DMS153 treated with DMSO at 0.1 percent for 48 hours (cell line): ENCODE measurements around the gene SOX9.
"Not testable (repeated sequence)": the region's sequence is repeated elsewhere in the genome, so short reads cannot be mapped to it uniquely, and the experiment has no call there.

Source experiments
- DNase-seq: peaks from one replicate; lab custom pipeline; 2025; ENCODE audit not compliant: unreplicated experiment; lab: John Stamatoyannopoulos, UW

Gene SOX9

GRCh38 chr17:72110942-72111318 lies 9.9 kb upstream of the SOX9 start:
- DNase-seq, result no peak

- DNase-seq, result peak; percentile 54
These were observed 9.4 kb upstream of the SOX9 start for GRCh38 chr17:72111336-72111923.

- DNase-seq, result not testable (repeated sequence)
These were observed 8.9 kb upstream of the SOX9 start for GRCh38 chr17:72111926-72112325.

GRCh38 chr17:72113751-72114150 lies 7.1 kb upstream of the SOX9 start:
- DNase-seq, result no peak

- DNase-seq, result no peak
These were observed 4.9 kb upstream of the SOX9 start for GRCh38 chr17:72115781-72116525.

GRCh38 chr17:72116661-72117521 lies 3.9 kb upstream of the SOX9 start:
- DNase-seq, result no peak

GRCh38 chr17:72117535-72118334 lies 3.1 kb upstream of the SOX9 start:
- no peak for DNase-seq

- peak; percentile 83 for DNase-seq
These were observed 2.3 kb upstream of the SOX9 start for GRCh38 chr17:72118335-72119076.

GRCh38 chr17:72119077-72119872 lies 1.5 kb upstream of the SOX9 start:
- DNase-seq, result no peak

GRCh38 chr17:72119873-72120641 lies 763 bp upstream of the SOX9 start:
- DNase-seq, result peak; percentile 64

- DNase-seq, result peak; percentile 19
These were observed 567 bp downstream of the SOX9 start for GRCh38 chr17:72121164-72122009.

GRCh38 chr17:72122010-72122764 lies 1.4 kb downstream of the SOX9 start:
- no peak for DNase-seq

GRCh38 chr17:72122765-72123529 lies 2.1 kb downstream of the SOX9 start:
- DNase-seq, result no peak

GRCh38 chr17:72123530-72124437 lies 3.0 kb downstream of the SOX9 start:
- no peak for DNase-seq

- DNase-seq, result no peak
These were observed 3.6 kb downstream of the SOX9 start for GRCh38 chr17:72124438-72124775.
